Neural cell (in vitro differentiated cells): ENCODE data around the gene DDC. TPM values are rescaled to one million over a fixed set of nuclear protein-coding genes. Genes with fewer than 3 reads are reported as not detected.

Experiments
- H2AFZ ChIP-seq: fragments of 200-600, 300-800 bp; sonication (generic), shearing (Covaris generic); 2 replicates; pipeline ENCODE4 v1.6.0; 2014; ENCODE audit warnings: low read depth, mild to moderate bottlenecking, antibody characterized with exemption, low read length, moderate library complexity
- H3F3A ChIP-seq: fragments of 200-600 bp; shearing (Covaris generic); 2 replicates; pipeline ENCODE4 v1.6.1; 2016; ENCODE audit warnings: mild to moderate bottlenecking, moderate library complexity, mixed read lengths, antibody characterized with exemption, low read length; ENCODE audit not compliant: insufficient read depth, poor library complexity, severe bottlenecking
- H3K27ac ChIP-seq: fragments of 200-600, 300-800 bp; sonication (generic), shearing (Covaris generic); 2 replicates; pipeline ENCODE4 v1.5.1; 2014; ENCODE audit warnings: mild to moderate bottlenecking, low read length, moderate library complexity
- H3K27me3 ChIP-seq: fragments of 300-800, 200-600 bp; sonication (generic), shearing (Covaris generic); 2 replicates; pipeline ENCODE4 v1.6.0; 2014; ENCODE audit warnings: mild to moderate bottlenecking, low read depth, low read length, moderate library complexity; ENCODE audit not compliant: insufficient read depth
- H3K36me3 ChIP-seq: fragments of 300-800, 200-600 bp; sonication (generic), shearing (Covaris generic); 2 replicates; pipeline ENCODE4 v1.5.1; 2014; ENCODE audit warnings: mild to moderate bottlenecking, antibody characterized with exemption, low read length, moderate library complexity; ENCODE audit not compliant: insufficient read depth
- H3K4me2 ChIP-seq: fragments of 300-800, 200-600 bp; sonication (generic), shearing (Covaris generic); 2 replicates; pipeline ENCODE4 v1.6.0; 2014; ENCODE audit warnings: mild to moderate bottlenecking, low read length
- H3K4me3 ChIP-seq: fragments of 300-800, 200-600 bp; sonication (generic), shearing (Covaris generic); 2 replicates; pipeline ENCODE4 v1.5.1; 2014; ENCODE audit warnings: mild to moderate bottlenecking, low read length, moderate library complexity
- H3K79me2 ChIP-seq: fragments of 200-600 bp; shearing (Covaris generic); replicated peaks from 2 replicates; pipeline ENCODE4 v1.6.0; 2014; ENCODE audit warnings: mild to moderate bottlenecking, low read length, moderate library complexity; ENCODE audit not compliant: insufficient read depth
- H3K9ac ChIP-seq: fragments of 300-800, 200-600 bp; sonication (generic), shearing (Covaris generic); 2 replicates; pipeline ENCODE4 v1.6.1; 2016; ENCODE audit warnings: mild to moderate bottlenecking, low read length, mixed read lengths
- H3K9me2 ChIP-seq: fragments of 200-600 bp; shearing (Covaris generic); 2 replicates; pipeline ENCODE4 v1.6.1; 2016; ENCODE audit warnings: mild to moderate bottlenecking, low read length, mixed read lengths; ENCODE audit not compliant: insufficient read depth
- H3K9me3 ChIP-seq: fragments of 200-600, 300-800 bp; sonication (generic), shearing (Covaris generic); 2 replicates; pipeline ENCODE4 v1.6.1; 2016; ENCODE audit warnings: mild to moderate bottlenecking, mixed run types, low read length, moderate library complexity, mixed read lengths
- H4K20me1 ChIP-seq: fragments of 200-600 bp; shearing (Covaris generic); 2 replicates; pipeline ENCODE4 v1.6.1; 2016; ENCODE audit warnings: mild to moderate bottlenecking, mixed run types; ENCODE audit not compliant: insufficient read depth
- EP300 ChIP-seq: fragments of 450-650 bp; conservative IDR thresholded peaks from 2 replicates; pipeline ENCODE4 v1.6.1; 2014; ENCODE audit warnings: antibody characterized with exemption, mild to moderate bottlenecking, moderate library complexity; ENCODE audit not compliant: poor library complexity, severe bottlenecking
- EZH2 ChIP-seq: fragments of 200-600, 300-800 bp; shearing (Covaris generic), sonication (generic); IDR thresholded peaks from 2 replicates; pipeline ENCODE4 v1.6.1; 2014; ENCODE audit warnings: antibody characterized with exemption, low read length, borderline replicate concordance, mild to moderate bottlenecking; ENCODE audit not compliant: insufficient read depth, poor library complexity, severe bottlenecking
- MXI1 ChIP-seq: fragments of 450-650 bp; conservative IDR thresholded peaks from 2 replicates; pipeline ENCODE4 v1.6.1; 2014; ENCODE audit warnings: antibody characterized with exemption, mild to moderate bottlenecking; ENCODE audit not compliant: poor library complexity, severe bottlenecking
- POLR2AphosphoS5 ChIP-seq: IDR thresholded peaks from 2 replicates; pipeline ENCODE4 v1.6.1; 2012
- RAD21 ChIP-seq: fragments of 450-650 bp; conservative IDR thresholded peaks from 2 replicates; pipeline ENCODE4 v1.6.1; 2014; ENCODE audit warnings: antibody characterized with exemption, mild to moderate bottlenecking, moderate library complexity
- SMC3 ChIP-seq: fragments of 450-650 bp; conservative IDR thresholded peaks from 2 replicates; pipeline ENCODE4 v1.6.1; 2014; ENCODE audit warnings: antibody characterized with exemption, mild to moderate bottlenecking, moderate library complexity; ENCODE audit not compliant: poor library complexity
- TAF1 ChIP-seq: IDR thresholded peaks from 2 replicates; pipeline ENCODE4 v1.6.1; 2012; ENCODE audit warnings: low read depth
- polyA plus RNA-seq: library from polyadenylated mRNA; depleted of rRNA; stranded (reverse); fragments of >200 nt; gene quantifications from 2 replicates; pipeline ENCODE4 v1.2.3, GENCODE V29; 2014
- TF ChIP-seq, protein P1 (sequence below): fragments of 450-650 bp; IDR thresholded peaks from 2 replicates; pipeline ENCODE4 v1.5.1; 2014; ENCODE audit warnings: antibody characterized with exemption, mild to moderate bottlenecking, moderate library complexity; ENCODE audit not compliant: poor library complexity, severe bottlenecking
- TF ChIP-seq, protein P2 (sequence below): IDR thresholded peaks from 2 replicates; pipeline ENCODE4 v1.6.1; 2012; ENCODE audit warnings: borderline replicate concordance

Gene DDC
- polyA plus RNA-seq, 1 donor from 2014 or later, result 42.9 TPM

DNA sequence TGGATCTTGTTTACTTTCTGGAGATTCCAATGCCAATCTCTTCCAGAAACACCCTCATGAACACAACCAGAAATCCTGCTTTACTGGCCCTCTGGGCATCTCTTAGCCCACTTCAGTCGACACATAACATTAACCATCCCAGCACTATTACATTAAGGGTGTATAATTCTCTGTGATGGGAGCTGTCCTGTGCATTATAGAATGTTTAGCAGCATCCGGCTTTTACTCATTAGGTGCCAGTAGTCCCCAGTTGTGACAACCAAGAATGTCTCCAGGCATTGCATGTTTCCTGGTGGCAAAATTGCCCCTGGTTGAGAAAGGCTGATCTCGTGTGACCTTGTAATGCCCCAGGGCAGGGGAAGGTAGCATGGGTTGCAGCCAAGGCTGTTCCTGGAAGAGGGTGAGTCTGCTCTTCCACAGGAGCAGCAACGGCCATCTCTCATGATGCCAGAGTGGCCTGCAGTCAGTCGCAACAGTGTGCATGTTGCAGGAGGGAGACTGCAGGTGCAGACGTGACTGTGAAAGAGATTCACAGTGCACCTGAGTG, 2.6 kb upstream of the DDC start:
- H3K27me3 ChIP-seq, result no peaks in the 10 kb centered on the region
- no peaks in the 10 kb centered on the region for H3K9me3 ChIP-seq
- H2AFZ ChIP-seq, result no peak overlapping the region
- TF ChIP-seq MXI1 (no peak), RAD21 (no peak), EP300 (no peak), EZH2 (no peak), TAF1 (no peak), SMC3 (no peak), POLR2AphosphoS5 (no peak)
- TF ChIP-seq, protein P1, sequence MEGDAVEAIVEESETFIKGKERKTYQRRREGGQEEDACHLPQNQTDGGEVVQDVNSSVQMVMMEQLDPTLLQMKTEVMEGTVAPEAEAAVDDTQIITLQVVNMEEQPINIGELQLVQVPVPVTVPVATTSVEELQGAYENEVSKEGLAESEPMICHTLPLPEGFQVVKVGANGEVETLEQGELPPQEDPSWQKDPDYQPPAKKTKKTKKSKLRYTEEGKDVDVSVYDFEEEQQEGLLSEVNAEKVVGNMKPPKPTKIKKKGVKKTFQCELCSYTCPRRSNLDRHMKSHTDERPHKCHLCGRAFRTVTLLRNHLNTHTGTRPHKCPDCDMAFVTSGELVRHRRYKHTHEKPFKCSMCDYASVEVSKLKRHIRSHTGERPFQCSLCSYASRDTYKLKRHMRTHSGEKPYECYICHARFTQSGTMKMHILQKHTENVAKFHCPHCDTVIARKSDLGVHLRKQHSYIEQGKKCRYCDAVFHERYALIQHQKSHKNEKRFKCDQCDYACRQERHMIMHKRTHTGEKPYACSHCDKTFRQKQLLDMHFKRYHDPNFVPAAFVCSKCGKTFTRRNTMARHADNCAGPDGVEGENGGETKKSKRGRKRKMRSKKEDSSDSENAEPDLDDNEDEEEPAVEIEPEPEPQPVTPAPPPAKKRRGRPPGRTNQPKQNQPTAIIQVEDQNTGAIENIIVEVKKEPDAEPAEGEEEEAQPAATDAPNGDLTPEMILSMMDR, result no peak
- TF ChIP-seq, protein P2, sequence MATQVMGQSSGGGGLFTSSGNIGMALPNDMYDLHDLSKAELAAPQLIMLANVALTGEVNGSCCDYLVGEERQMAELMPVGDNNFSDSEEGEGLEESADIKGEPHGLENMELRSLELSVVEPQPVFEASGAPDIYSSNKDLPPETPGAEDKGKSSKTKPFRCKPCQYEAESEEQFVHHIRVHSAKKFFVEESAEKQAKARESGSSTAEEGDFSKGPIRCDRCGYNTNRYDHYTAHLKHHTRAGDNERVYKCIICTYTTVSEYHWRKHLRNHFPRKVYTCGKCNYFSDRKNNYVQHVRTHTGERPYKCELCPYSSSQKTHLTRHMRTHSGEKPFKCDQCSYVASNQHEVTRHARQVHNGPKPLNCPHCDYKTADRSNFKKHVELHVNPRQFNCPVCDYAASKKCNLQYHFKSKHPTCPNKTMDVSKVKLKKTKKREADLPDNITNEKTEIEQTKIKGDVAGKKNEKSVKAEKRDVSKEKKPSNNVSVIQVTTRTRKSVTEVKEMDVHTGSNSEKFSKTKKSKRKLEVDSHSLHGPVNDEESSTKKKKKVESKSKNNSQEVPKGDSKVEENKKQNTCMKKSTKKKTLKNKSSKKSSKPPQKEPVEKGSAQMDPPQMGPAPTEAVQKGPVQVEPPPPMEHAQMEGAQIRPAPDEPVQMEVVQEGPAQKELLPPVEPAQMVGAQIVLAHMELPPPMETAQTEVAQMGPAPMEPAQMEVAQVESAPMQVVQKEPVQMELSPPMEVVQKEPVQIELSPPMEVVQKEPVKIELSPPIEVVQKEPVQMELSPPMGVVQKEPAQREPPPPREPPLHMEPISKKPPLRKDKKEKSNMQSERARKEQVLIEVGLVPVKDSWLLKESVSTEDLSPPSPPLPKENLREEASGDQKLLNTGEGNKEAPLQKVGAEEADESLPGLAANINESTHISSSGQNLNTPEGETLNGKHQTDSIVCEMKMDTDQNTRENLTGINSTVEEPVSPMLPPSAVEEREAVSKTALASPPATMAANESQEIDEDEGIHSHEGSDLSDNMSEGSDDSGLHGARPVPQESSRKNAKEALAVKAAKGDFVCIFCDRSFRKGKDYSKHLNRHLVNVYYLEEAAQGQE, result no peak
- no peak overlapping the region for H3K27ac ChIP-seq
- H3K79me2 ChIP-seq, result no peaks in the 10 kb centered on the region
- no peak overlapping the region for H3K9ac ChIP-seq
- H3K36me3 ChIP-seq, result no peaks in the 10 kb centered on the region
- H3K4me2 ChIP-seq, result no peak overlapping the region
- H3K4me3 ChIP-seq, result no peak overlapping the region
- H3K9me2 ChIP-seq, result no peaks in the 10 kb centered on the region
- H4K20me1 ChIP-seq, result no peaks in the 10 kb centered on the region
- H3F3A ChIP-seq, result no peaks in the 10 kb centered on the region

DNA sequence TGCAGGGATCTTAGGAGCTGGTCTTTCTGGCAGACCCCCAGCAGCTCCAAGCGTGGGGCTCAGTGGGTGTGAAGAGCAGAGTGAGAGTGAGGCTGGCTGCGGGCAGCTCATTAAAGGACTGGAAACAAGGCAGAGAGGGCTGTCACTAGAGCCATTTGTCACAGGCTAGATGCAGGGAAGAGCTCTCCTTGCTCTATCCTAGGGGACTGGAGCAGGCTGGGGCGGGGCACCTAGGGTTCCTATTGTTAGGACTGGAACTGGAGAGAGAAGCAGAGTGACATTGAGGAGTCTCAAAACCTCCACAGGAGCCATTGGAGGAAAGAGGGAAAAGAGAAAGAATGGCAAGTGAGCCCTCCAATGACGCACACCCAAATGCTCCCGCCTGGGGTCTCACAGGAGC, 772 bp upstream of the DDC start:
- Histone ChIP-seq H3K9ac (no peak overlapping the region), H3K4me3 (no peak overlapping the region), H3K79me2 (no peaks in the 10 kb centered on the region), H3K4me2 (no peak overlapping the region), H3K9me3 (no peaks in the 10 kb centered on the region), H3F3A (no peaks in the 10 kb centered on the region), H3K9me2 (no peaks in the 10 kb centered on the region), H3K27me3 (no peaks in the 10 kb centered on the region), H3K27ac (no peak overlapping the region), H2AFZ (no peak overlapping the region), H4K20me1 (no peaks in the 10 kb centered on the region), H3K36me3 (no peaks in the 10 kb centered on the region)
- TF ChIP-seq POLR2AphosphoS5 (no peak), SMC3 (no peak), EZH2 (no peak), RAD21 (no peak), MXI1 (no peak), EP300 (no peak), TAF1 (no peak)
- TF ChIP-seq, protein P2, result no peak
- TF ChIP-seq, protein P1, result no peak
